Measurements from ENCODE around the gene AHRR.

The AHRR gene

DNA sequence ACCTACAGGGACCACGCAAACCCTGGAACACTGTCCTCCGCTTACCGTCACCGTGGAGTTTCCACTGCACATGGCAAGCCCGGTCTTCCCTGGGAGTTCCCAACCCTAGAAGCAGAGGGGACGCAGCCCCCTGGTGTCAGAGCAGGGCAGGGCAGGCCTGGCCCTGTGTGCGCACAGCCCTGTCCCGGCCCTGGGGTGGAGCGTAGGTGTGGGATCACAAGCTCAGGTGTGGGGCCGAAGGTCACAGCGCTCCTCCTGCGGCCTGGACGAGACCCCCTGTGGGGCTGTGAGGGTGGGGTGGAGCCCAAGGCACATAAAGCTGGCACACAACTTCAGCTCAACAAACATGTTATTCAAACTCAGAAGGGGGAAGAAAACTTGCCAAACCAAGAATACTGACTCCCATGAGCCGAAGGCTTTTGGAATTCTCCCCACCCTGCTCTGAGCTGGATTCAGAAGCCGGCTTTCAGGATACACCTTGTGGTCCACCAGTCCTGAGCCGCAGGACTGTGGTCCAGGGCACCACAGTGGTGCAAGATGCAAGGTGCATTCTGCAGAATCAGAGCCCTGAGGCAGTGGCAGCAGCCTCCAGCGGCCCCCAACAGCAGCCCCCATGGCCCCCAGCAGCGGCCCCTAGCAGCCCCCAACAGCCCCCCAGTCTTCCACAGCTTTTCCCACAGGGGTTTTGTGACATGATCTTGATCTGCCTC is 109.6 kb downstream of the AHRR start:
- no peak for FAIRE-seq

DNA sequence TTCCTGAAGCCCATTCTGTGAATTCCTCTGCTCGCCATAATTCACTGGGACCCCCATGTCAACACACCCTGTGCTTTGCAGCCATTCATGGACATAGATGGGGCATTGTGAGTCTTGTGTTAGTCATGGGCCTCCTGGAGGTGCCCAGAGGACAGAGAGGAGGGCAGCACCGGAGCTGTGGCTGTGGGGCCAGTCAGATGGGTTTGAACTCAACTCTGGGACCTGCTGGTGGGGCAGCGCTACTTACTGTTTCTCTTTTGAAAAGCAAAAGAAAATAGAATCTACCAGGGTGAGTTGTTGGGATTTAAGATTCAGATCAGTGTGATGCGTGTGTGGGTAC is 110.2 kb downstream of the AHRR start:
- no peak for FAIRE-seq

DNA sequence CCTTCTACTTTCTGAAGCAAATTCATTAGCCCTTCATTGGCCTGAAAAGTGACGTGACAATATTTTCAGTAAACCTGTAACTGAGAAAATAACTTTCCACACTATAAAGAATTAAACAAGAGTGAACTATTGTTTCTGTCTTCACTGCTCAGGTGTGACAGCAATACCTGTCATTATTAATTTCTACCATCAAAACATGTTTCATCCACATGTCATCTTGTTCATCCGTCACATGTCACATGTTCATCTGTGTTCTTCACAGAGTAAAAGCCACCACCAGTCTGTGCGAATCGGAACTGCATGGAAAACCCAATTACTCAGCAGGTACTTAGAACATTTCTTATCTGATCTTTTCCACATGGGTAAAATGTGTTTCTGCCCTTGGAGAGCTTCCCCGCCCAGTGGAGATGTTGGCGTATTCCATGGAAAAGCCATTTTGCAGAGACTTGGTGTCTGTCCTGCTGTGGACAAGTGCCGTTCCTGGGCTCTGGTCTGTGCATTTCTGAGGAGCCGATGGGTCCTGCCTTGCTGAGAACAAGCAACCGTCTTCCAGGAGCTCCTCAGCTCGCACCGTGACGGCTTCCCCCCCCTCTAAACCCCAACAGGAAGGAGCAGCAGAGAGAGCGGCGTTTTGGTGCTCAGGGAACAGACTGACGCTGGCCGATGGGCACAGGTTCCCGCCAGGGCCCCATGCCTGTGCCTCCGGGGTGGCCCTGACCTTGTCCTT is 110.8 kb downstream of the AHRR start:
- no peak for FAIRE-seq

DNA sequence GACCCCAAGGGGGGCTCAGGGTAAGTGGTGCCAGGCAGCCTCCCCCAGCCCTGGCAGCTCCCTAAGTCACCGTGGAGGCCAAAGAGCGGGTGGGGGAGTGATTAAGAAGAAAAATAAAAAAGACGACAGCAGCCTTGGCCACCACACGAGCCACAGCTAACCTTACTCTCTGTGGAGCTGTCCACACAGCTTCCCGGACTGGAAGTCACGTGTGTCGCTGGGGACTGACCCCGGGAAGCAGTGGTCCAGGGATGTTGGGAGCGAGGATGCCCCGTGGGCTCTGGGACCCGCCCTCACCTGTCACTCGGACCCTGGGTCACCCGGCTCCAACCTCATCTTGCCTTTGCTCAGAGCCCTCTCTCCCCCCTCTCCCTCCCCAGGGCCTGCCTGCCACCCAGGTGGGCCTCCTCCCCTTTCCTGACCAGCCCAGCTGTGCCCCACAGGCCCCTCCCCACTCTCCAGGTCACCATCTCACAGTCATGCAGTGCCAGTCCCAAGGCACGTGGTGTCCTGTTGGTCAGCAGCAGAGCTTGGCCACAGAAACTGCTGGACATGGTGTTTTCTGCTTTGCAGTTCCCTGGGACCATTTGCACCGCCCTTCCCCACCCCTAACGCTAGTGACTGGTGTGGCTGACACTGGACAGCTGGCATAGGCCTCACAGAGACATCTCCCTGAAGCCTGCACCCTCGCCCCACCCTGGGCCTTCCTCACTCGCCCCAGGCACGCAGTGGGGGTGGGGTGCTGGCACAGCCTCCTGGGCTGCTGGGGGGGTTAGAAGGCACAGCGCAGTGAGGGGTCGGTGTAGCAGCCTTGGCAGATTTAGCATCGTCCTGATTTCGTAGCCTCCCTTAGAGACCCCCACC is 111.6 kb downstream of the AHRR start:
- no peak for FAIRE-seq

DNA sequence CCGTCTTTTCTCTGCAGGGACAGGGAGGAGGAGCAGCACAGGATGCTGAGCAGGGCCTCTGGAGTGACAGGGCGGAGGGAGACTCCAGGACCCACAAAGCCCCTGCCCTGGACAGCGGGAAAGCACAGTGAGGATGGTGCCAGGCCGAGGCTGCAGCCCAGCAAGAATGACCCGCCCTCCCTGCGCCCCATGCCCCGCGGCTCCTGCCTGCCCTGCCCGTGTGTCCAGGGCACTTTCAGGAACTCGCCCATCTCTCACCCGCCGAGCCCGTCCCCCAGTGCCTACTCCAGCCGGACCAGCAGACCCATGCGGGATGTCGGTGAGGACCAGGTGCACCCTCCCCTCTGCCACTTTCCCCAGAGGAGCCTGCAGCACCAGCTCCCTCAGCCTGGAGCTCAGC is 112.3 kb downstream of the AHRR start:
- FAIRE-seq: no peak

DNA sequence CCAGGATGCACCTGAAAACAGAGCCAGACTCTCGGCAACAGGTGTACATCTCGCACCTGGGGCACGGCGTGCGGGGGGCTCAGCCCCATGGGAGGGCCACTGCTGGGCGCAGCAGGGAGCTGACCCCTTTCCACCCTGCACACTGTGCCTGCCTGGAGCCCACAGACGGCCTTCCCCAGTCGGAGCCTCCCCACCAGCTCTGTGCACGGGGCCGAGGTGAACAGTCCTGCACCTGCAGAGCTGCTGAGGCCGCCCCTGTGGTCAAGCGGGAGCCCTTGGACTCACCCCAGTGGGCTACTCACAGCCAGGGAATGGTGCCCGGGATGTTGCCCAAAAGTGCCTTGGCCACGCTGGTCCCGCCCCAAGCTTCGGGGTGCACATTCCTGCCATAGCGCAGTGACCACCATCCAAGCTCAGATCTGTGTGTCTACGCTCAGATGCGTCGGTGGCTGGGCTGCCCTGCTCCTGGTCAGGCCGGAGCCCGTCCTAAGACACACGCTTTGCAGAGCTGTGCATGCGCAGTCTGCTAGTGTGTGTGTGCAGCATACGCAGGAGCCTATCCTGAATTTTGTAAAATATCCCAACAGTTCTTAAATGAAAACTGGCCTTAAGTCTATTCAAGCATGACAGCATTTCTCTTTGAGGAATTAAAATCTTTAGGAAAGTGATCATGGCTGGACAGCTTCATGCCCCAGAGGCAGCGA is 113.1 kb downstream of the AHRR start:
- no peak for FAIRE-seq

DNA sequence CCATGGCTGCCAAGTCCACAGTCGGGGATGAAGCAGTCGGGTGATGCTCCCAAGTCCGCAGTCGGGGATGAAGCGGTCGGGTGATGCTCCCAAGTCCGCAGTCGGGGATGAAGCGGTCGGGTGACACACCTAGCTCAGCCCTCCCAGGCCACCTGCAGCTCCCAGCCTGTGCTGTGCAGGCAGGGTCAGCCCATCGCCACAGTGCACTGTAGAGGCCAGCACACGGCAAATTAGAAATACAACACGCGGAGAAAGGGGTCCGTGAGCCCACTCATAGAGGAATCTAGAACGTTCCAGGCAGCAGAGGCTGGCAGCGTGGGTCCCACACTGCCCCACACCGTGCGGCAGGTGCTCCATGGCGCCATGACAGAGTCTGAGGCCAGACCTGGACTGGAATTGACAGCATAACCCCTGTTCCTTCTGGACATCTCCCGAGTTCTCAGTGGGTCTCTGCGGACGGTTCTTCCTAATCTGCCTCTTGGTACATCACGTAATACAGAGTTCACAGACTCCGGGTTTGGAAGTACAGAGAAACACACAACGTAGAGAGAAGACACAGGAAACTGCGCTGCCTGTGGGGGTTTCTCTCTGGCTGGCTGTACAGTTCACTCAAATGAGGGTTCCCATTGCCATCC is 113.8 kb downstream of the AHRR start:
- FAIRE-seq: no peak

DNA sequence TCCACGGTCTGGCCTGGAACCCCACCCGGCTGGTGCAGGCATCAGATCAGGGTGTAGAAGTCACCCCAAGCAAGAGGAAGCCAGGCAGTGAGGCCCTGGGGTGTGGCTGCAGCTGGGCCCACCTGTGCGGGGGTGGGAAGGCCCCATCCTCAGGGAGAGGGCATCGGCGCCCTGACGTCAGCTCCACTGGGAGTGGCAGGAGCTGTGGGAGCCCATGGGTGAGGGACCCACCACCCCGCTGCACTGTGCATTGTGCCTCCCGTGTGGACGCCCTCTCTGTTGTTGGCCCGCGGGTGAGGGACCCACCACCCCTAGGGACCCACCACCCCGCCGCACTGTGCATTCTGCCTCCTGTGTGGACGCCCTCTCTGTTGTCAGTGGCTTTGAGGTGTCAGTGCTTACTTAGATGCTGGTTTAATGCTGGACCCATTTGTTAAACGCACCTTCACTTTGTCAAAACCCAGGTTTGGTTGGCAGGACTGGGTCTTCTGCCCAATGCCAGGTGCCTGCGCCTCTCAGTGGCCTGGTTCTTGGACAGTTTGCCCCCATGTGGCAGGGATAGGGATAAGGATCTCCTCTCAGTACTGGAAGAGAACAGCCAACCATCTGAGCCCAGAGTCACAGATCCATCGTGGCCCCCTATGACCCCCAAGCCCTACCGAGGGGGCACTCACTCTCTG is 114.6 kb downstream of the AHRR start:
- FAIRE-seq: no peak

DNA sequence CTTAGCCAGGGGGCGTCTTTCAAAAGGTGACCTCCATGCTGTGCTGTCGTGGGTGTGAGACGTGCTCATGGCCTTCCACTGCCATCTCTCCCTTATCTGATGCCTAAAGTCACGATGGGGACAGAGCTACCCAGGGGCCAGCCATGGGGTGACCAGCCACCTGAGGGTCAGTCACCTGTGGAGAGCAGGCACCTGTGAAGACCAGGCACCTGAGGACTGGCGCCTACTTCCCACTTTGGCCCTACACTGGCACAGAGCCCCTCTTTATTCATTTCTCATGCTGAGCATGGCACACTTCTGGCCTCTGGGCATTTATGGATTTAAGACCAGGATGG is 115.1 kb downstream of the AHRR start:
- FAIRE-seq: no peak

DNA sequence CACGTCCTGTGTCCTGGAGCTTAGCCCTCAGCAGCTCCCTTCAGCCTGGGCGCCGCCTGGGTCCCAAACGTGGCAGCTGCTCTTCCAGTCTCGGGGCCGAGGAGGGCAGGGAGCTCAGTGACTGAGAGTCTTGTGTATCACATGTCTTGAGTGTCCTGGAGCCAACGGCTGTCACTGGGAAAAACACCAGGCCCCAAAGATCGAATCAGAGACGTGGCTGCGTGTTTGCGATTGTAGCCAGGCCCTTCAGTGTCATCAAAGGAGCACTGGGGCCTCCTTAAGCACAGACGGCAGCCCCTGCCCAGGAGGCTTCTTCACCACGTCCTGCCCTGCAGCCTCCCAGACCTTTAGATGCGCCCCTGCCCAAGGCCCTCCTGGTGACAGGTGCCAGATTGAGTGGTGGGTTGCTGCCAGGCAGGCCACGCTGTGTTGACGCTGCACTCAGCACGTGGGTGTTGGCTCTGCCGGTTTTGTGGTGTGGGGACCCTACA is 115.8 kb downstream of the AHRR start:
- no peak for FAIRE-seq

DNA sequence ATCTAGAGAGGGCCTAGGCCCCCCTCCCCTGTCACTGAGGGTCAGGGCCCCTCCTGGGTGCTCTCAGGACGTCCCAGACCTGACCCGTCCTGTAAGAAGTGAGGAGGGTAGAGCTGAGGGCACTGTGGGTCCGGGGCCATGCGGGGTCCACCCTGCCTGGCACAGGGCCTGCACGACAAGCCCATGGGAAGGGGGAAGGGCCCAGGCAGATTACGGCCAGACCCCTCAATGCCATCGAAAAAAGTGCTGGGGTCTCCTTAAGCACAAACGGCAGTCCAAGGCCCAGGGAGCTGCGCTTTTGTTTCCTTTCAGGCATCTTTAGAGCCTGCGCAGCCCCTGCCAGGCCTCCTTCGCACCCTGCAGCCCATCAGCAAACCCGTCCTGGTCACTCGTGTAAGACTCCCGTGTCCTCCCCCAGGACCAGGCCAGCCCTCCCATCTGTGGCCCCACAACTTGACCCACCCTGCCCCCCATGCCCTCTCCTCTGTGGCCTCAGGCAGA is 117.0 kb downstream of the AHRR start:
- FAIRE-seq: no peak

DNA sequence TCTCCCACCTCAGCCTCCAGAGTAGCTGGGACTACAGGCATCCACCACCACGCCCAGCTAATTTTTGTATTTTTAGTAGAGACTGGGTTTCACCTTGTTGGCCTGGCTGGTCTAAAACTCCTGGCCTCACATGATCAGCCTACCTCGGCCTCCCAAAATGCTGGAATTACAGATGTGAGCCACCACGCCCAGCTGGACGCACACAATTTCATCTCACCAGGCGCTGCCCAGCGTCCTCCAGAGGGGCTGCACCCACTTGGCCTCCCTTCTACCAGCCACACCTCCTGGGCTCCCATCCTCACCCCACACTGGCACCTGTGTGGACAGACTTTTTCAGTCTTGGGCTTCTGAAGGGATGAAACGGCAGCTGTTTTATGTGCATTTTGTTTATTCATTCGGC is 117.7 kb downstream of the AHRR start:
- FAIRE-seq: no peak

DNA sequence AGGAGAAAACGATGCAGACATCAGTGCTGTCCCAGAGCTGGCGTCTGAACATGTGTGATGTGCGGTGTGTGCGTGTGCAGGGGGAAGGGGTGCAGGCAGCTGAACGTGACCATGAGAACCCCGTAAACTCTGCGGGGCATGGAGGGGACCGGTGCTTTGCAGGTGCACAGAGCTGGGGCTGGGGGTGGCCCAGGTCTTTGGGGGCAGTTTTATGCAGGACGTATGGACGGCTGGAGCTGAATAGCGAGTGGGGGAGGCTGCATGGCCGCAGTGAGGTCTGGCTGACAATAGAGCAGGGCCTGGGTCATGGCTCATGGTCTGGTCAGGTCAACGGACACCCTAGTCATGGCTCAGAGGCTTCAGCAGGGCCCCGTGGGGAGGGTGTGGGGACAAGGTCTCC is 118.1 kb downstream of the AHRR start:
- FAIRE-seq: no peak

DNA sequence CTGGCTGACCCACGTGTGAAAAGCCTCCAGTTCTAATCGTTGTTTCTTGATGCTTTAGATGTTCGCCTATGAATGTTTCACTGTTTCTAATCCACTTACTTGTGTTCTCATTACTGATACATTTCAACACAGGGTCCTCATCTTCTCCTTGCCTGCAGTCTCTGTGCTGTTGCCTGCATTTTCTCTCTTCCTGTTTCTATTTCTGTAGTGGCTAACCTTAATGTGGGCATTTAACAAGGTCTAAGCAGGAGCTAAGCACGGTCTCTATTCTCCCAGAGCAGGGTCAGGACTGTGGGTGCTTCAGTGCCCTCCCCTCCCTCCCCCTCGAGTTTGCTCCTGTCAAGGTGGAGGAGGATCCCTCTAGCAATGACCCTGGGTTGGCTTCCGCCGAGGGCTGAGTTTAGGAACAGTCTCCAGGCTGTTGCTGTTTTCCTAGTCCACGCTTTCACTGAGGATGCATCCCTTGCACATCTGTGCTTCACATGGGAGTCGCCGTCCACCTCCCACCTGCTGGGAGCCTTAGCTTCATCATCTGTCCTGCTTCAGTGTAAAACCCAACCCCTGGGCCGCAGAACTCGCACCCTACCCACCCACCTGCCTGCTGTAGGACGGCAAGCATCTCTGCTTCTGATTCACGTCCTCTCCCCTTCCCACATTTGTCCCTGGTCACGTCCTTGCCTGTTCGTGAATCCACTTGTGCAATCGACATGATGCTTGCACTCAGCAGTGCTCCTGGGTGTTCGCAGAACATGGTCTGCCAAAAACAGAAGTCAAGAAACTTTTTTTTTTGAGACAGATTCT is 119.1 kb downstream of the AHRR start:
- no peak for FAIRE-seq

DNA sequence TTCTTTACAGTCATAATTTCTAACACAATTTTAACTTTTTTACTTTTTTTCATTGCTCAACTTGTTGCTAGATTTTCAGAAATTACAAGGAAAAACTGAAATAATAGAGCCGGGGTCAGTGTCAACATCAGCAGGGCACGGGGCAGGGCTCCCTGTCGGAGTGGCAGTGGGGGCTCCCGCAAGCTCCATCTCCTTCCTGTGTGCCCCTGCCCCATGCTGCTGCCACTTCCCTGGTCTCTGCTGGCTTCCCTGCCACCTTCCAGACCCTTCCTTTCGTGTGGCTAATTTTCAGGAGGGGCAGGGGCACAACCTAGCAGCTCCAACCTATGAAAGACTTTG is 120.5 kb downstream of the AHRR start:
- FAIRE-seq: no peak

DNA sequence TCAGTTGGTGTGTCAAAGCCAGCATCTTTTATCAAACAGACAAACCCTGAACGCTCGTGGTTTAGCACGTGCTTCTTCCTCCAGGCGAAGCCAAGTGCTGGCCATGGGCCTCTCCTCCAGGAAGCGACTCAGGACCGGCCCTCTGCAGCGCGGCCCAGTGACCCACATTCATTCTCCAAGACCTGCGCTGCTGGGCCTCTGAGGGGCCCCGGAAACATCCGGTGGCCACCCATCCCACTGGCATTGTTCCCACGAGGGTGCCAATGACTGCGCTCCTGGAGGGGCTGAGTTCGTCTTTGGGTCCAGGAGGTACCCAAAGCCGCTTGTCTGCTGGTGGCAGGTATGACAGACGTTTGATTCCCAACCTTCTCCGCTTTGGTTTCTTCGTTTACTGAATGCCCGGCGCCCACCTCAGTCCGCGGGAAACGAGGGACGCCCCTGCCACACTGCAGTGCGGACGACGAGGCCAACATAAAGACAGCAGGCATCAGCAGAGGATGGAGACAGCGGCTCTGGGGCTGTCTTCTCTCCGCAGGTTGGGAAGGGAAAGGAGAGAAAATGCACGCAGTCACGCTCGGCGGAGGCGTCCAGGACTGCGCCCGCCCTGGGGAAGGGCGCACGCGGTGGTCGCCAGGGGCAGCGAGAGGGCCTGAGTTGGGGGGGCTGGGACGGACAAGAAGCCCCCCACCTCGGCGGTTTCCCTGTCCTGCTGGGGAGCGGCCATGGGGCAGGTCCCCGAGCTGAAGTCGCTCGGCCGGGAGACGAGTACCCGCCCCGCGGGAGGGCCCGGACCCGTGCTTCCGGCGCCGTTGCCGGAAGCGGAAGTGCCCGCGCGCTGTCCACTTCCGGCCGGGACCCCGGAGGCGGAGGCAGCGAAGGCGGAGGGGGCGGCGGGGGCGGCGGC is 121.1 kb downstream of the AHRR start, which contains the start of gene EXOC3:
TSS of gene EXOC3 (plus strand) at position 842 of the 904 bp plus-strand sequence. CDS start 3,030 bp downstream, outside the sequence.
- no peak for FAIRE-seq

DNA sequence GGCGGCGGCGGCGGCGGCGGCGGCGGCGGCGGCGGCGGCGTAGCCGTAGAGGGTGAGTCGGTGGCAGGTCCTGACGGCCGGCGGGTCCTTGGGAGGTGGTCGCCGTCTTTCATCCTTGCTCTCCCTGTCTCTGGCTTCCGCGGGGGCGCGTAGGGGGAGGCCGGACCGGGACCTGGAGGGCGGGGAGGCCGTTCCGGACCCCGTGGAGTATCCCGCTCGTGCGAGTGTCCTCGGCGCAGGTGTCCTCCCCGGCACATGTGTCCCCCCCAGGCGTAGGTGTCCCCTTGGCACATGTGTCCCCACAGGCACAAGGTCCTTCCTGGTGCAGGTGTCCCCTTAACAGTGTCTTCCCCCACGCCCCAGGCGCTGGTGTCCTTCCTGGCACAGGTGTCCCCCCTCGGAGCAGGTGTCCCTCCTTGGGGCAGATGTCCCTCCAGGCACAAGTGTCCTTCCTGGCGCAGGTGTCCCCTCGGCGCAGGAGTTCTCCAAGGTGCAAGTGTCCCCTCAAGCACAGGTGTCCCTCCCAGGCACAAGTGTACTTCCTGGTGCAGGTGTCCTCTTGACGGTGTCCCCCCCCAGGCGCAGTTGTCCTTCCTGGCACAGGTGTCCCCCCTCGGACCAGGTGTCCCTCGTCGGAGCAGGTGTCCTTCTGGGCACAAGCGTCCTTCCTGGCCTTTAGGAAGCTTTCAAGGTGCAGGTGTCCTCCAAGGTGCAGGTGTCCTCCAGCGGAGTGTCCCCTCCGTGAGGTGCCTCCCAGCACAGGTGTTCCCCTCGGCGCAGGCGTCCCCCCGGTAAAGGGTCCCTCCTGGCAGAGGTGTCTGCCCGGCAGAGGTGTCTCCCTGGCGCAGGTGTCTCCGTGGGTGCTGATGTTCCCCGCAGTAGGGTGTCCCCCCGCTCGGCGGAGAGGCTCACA is 122.0 kb downstream of the AHRR start:
- FAIRE-seq: no peak

DNA sequence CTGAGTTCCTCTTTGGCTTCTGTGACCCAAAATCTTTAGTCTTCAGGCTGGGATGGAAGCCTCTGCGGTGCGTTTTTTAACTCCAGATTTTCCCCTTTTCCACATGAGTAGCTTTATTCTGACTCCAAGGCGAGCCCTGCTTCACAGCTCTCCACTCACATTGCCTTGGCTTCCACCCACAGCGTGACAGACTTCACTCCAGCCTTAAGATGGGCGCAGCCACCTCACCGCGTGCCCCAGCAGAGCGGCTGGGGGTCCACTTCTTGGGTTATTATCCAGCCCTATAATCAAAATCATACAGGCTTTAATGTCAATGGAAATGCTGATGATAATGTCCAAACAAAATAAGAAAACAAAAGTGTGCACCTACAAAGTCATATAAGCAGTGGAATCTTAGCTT is 122.7 kb downstream of the AHRR start:
- FAIRE-seq: no peak

DNA sequence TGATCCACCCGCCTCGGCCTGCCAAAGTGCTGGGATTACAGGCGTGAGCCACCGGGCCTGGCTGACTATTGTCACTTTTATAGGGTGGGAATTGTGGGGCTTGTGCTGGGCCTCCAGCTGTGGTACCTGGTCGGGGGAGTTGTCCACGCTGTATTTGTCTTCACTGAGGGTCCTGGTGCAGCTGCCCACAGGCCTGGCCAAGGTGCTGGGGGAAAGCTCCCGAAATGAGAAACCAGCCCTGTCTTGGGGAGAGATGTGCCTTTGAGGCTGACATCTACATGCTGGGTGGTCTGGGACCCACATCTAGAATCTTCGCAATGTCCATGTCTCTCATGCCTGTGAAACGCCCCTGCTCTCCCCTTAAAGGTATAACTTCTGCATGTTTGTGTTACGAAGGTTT is 124.1 kb downstream of the AHRR start:
- no peak for FAIRE-seq
